ENCODE data around the gene TAF4B. TPM values are rescaled to one million over a fixed set of nuclear protein-coding genes. Genes with fewer than 3 reads are reported as not detected.
"Not testable (repeated sequence)": the region's sequence is repeated elsewhere in the genome, so short reads cannot be mapped to it uniquely, and the experiment has no call there.

TAF4B gene
- total RNA-seq, 4 donors from 2014 or later: 6.1 to 11.8 (median 7.6) TPM

- 84 to 86% methylated on average over 3 to 4 of the region's 4 CpGs for WGBS, 2 donors (ENCODE audit: low coverage in 1 of 2)
- TF ChIP-seq POLR2AphosphoS5 (IDR thresholded peaks at IDR 0.05) (no peak), EP300 (IDR thresholded peaks at IDR 0.05) (no peak), POLR2A (IDR thresholded peaks at IDR 0.05) (no peak)
- TF ChIP-seq, protein P1, sequence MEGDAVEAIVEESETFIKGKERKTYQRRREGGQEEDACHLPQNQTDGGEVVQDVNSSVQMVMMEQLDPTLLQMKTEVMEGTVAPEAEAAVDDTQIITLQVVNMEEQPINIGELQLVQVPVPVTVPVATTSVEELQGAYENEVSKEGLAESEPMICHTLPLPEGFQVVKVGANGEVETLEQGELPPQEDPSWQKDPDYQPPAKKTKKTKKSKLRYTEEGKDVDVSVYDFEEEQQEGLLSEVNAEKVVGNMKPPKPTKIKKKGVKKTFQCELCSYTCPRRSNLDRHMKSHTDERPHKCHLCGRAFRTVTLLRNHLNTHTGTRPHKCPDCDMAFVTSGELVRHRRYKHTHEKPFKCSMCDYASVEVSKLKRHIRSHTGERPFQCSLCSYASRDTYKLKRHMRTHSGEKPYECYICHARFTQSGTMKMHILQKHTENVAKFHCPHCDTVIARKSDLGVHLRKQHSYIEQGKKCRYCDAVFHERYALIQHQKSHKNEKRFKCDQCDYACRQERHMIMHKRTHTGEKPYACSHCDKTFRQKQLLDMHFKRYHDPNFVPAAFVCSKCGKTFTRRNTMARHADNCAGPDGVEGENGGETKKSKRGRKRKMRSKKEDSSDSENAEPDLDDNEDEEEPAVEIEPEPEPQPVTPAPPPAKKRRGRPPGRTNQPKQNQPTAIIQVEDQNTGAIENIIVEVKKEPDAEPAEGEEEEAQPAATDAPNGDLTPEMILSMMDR (IDR thresholded peaks at IDR 0.05): no peak
- H3K9me3 ChIP-seq: no peaks in the 10 kb centered on the region
- peaks cover 0 to 47% of the 10 kb centered on the region in 2 donors for H3K36me3 ChIP-seq
- ATAC-seq: no peak
- no peak overlapping the region for H3K4me3 ChIP-seq
- H3K4me1 ChIP-seq: no peaks in the 10 kb centered on the region
- H3K27me3 ChIP-seq: no peaks in the 10 kb centered on the region
- H3K27ac ChIP-seq: no peak overlapping the region
Measured at GRCh38 chr18:26287644-26288043, 61.4 kb downstream of the TAF4B start.

GRCh38 chr18:26290385-26290784 is 64.1 kb downstream of the TAF4B start:
- TF ChIP-seq, protein P1 (IDR thresholded peaks at IDR 0.05): no peak
- no peak for TF ChIP-seq POLR2AphosphoS5 (IDR thresholded peaks at IDR 0.05)
- TF ChIP-seq POLR2A (IDR thresholded peaks at IDR 0.05): no peak
- no peaks in the 10 kb centered on the region for H3K9me3 ChIP-seq
- no peaks in the 10 kb centered on the region for H3K27me3 ChIP-seq
- 74% methylated on average over 3 of the region's 3 CpGs for WGBS, 2 donors (ENCODE audit: low coverage in 1 of 2)
- H3K4me3 ChIP-seq: no peak overlapping the region
- no peaks in the 10 kb centered on the region for H3K4me1 ChIP-seq
- ATAC-seq: no peak
- no peak overlapping the region for H3K27ac ChIP-seq
- H3K36me3 ChIP-seq: peaks cover 0 to 26% of the 10 kb centered on the region in 2 donors

GRCh38 chr18:26293982-26294381 is 67.7 kb downstream of the TAF4B start:
- ATAC-seq: no peak
- WGBS, 2 donors (ENCODE audit: low coverage in 1 of 2): 84 to 100% methylated on average over 1 of the region's 1 CpG
- Histone ChIP-seq H3K27me3 (no peaks in the 10 kb centered on the region), H3K36me3 (peaks cover 0 to 7% of the 10 kb centered on the region in 2 donors), H3K4me1 (no peaks in the 10 kb centered on the region), H3K4me3 (no peak overlapping the region), H3K27ac (no peak overlapping the region), H3K9me3 (no peaks in the 10 kb centered on the region)
- TF ChIP-seq, protein P1 (IDR thresholded peaks at IDR 0.05): no peak
- TF ChIP-seq EP300 (IDR thresholded peaks at IDR 0.05): no peak
- no peak for TF ChIP-seq POLR2AphosphoS5 (IDR thresholded peaks at IDR 0.05)
- no peak for TF ChIP-seq POLR2A (IDR thresholded peaks at IDR 0.05)

DNA sequence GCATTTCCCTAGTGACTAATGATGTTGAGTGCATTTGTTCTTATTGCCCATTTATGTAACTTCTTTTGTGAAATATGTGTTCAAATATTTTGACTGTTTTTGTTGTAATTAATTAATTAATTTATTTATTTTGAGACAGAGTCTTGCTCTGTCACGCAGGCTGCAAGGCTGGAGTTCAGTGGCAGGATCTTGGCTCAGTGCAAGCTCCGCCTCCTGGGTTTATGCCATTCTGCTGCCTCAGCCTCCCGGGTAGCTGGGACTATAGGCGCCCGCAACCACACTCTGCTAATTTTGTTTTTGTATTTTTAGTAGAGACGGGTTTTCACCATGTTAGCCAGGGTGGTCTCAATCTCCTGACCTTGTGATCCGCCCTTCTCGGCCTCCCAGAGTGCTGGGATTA is 71.9 kb downstream of the TAF4B start:
- Histone ChIP-seq H3K9me3 (no peaks in the 10 kb centered on the region), H3K4me1 (no peaks in the 10 kb centered on the region), H3K27me3 (no peaks in the 10 kb centered on the region), H3K36me3 (no peaks in the 10 kb centered on the region), H3K4me3 (no peak overlapping the region), H3K27ac (no peak overlapping the region)
- TF ChIP-seq, protein P1 (IDR thresholded peaks at IDR 0.05): no peak
- no peak for ATAC-seq
- WGBS, 2 donors (ENCODE audit: low coverage in 1 of 2): 95% methylated on average over 5 of the region's 8 CpGs; no CpG with 5 or more reads in 1 of the 2 donors

- TF ChIP-seq, protein P1 (IDR thresholded peaks at IDR 0.05): no peak
- TF ChIP-seq POLR2A (IDR thresholded peaks at IDR 0.05): no peak
- TF ChIP-seq POLR2AphosphoS5 (IDR thresholded peaks at IDR 0.05): no peak
- TF ChIP-seq EP300 (IDR thresholded peaks at IDR 0.05): no peak
- no peak overlapping the region for H3K4me3 ChIP-seq
- H3K27me3 ChIP-seq: no peaks in the 10 kb centered on the region
- H3K4me1 ChIP-seq: no peaks in the 10 kb centered on the region
- no peak for ATAC-seq
- no peaks in the 10 kb centered on the region for H3K9me3 ChIP-seq
- H3K27ac ChIP-seq: no peak overlapping the region
- WGBS, 2 donors (ENCODE audit: low coverage in 1 of 2): 46 to 68% methylated on average over 3 of the region's 3 CpGs
- H3K36me3 ChIP-seq: no peaks in the 10 kb centered on the region
Measured at GRCh38 chr18:26301681-26302080, 75.4 kb downstream of the TAF4B start.

DNA sequence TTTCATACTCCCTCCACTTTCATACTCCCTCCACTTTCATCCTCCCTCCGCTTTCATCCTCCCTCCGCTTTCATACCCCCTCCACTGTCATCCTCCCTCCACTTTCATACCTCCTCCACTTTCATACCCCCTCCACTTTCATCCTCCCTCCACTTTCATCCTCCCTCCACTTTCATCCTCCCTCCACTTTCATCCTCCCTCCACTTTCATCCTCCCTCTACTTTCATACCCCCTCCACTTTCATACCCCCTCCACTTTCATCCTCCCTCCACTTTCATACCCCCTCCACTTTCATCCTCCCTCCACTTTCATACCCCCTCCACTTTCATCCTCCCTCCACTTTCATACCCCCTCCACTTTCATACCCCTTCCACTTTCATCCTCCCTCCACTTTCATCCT is 77.0 kb downstream of the TAF4B start:
- H3K4me1 ChIP-seq, ATAC-seq, H3K27me3 ChIP-seq, H3K4me3 ChIP-seq, H3K27ac ChIP-seq, H3K9me3 ChIP-seq, H3K36me3 ChIP-seq: not testable (repeated sequence)
- 67 to 100% methylated on average over 2 of the region's 2 CpGs for WGBS, 2 donors (ENCODE audit: low coverage in 1 of 2)
